ENCODE data around the gene GRM5. TPM values are rescaled to one million over a fixed set of nuclear protein-coding genes. Genes with fewer than 3 reads are reported as not detected.
"Not testable (repeated sequence)": the region's sequence is repeated elsewhere in the genome, so short reads cannot be mapped to it uniquely, and the experiment has no call there.

Gene GRM5
- total RNA-seq, 1 experiment from 2014 or later, result 8.3 TPM

DNA sequence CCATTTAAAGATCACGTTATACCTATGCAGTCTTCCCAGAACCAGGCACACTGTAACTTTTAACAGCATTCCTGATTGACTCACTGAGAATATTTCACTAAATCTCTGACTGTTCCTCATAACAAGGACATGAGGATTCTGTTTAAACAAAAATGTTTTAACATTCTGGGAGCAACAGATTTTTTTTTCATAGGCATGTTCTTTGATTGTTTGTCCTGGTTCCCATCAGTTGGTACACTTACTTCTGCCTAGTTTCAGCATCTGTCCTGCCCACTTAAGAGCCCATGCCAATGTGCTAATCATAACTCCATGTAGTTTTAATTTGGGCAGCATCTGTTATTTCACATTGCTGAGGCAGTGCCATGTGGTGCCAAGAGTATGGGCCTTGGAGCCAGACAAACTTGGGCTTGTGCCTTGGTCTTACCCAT, 589.8 kb downstream of the GRM5 start:
- Mint-ChIP-seq H3K27me3 (ENCODE audit: unreplicated experiment) (no peaks in the 10 kb centered on the region), H3K27ac (ENCODE audit: unreplicated experiment) (no peak overlapping the region), H3K4me3 (ENCODE audit: low read depth, unreplicated experiment) (no peak overlapping the region), H3K4me1 (ENCODE audit: low read depth, unreplicated experiment) (peaks cover 8% of the 10 kb centered on the region), H3K36me3 (ENCODE audit: insufficient read depth, unreplicated experiment) (no peaks in the 10 kb centered on the region), H3K9me3 (ENCODE audit: low read depth, unreplicated experiment) (no peaks in the 10 kb centered on the region)
- TF ChIP-seq CTCF (IDR thresholded peaks at IDR 0.05; ENCODE audit: unreplicated experiment), result no peak
- no TSS peak for BruUV-seq (replicated peaks)
- intact Hi-C loops (cut with micrococcal nuclease; ENCODE audit: unreplicated experiment), result no loop called here
- CTCF ChIA-PET, result no interaction called here
- no peak for DNase-seq

- H3K9me3 Mint-ChIP-seq (ENCODE audit: low read depth, unreplicated experiment), result no peaks in the 10 kb centered on the region
- H3K4me1 Mint-ChIP-seq (ENCODE audit: low read depth, unreplicated experiment), result no peaks in the 10 kb centered on the region
- intact Hi-C loops (cut with micrococcal nuclease; ENCODE audit: unreplicated experiment), result no loop called here
- H3K27me3 Mint-ChIP-seq (ENCODE audit: unreplicated experiment), result no peaks in the 10 kb centered on the region
- no peak for DNase-seq
- CTCF ChIA-PET, result no interaction called here
- no peaks in the 10 kb centered on the region for H3K36me3 Mint-ChIP-seq (ENCODE audit: insufficient read depth, unreplicated experiment)
- H3K4me3 Mint-ChIP-seq (ENCODE audit: low read depth, unreplicated experiment), result no peak overlapping the region
- no peak for TF ChIP-seq CTCF (IDR thresholded peaks at IDR 0.05; ENCODE audit: unreplicated experiment)
- BruUV-seq (replicated peaks), result no TSS peak
- H3K27ac Mint-ChIP-seq (ENCODE audit: unreplicated experiment), result no peak overlapping the region
Observed at GRCh38 chr11:88474655-88475054, 591.1 kb downstream of the GRM5 start.

DNA sequence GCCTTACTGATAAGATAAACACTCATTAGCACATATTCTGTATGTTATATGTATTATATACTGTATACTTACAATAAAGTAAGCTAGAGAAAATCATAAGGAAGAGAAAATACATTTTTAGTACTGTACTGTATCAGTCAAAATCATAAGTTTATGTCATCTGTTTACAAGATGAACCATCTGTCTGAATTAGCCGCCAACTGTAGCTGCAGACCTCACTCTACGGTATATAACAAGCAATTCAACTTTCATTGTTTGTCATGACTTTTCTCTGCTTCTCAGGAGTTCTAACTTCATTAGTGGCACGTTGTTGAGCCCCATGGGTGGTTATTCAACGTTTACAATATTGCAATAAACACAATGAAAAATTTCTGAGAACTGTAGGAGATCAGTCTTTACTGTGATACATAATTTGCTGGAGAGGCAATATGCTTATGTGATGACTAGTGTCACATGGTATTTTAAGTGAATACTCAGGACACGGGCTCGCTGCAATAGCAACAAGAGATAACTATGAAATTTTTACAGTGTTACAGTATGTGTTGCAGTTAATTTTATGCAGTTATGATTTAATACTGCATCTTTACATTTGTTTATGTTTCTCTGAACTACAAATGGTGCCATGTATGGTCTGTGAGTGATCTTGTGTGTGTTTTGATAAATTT, 596.1 kb downstream of the GRM5 start:
- Mint-ChIP-seq H3K27ac (ENCODE audit: unreplicated experiment) (no peak overlapping the region), H3K4me3 (ENCODE audit: low read depth, unreplicated experiment) (no peak overlapping the region), H3K36me3 (ENCODE audit: insufficient read depth, unreplicated experiment) (no peaks in the 10 kb centered on the region), H3K4me1 (ENCODE audit: low read depth, unreplicated experiment) (no peaks in the 10 kb centered on the region), H3K9me3 (ENCODE audit: low read depth, unreplicated experiment) (peaks cover 3% of the 10 kb centered on the region), H3K27me3 (ENCODE audit: unreplicated experiment) (no peaks in the 10 kb centered on the region)
- CTCF ChIA-PET, result no interaction called here
- intact Hi-C loops (cut with micrococcal nuclease; ENCODE audit: unreplicated experiment), result no loop called here
- no peak for TF ChIP-seq CTCF (IDR thresholded peaks at IDR 0.05; ENCODE audit: unreplicated experiment)
- BruUV-seq (replicated peaks), result no TSS peak
- no peak for DNase-seq

GRCh38 chr11:88464528-88464927, 601.3 kb downstream of the GRM5 start:
- H3K4me1 Mint-ChIP-seq (ENCODE audit: low read depth, unreplicated experiment), result no peaks in the 10 kb centered on the region

DNA sequence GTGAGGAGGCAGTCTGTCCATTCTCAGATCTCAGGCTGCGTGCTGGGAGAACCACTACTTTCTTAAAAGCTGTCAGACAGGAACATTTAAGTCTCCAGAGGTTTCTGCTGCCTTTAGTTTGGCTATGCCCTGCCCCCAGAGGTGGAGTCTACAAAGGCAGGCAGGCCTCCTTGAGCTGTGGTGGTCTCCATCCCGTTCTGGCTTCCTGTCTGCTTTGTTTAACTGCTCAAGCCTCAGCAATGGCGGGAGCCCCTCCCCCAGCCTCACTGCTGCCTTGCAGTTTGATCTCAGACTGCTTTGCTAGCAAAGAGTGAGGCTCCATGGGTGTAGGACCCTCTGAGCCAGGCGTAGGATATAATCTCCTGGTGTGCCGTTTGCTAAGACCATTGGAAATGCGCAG, 602.5 kb downstream of the GRM5 start:
- H3K9me3 Mint-ChIP-seq (ENCODE audit: low read depth, unreplicated experiment); DNase-seq; H3K4me1 Mint-ChIP-seq (ENCODE audit: low read depth, unreplicated experiment); CTCF ChIA-PET; intact Hi-C loops (cut with micrococcal nuclease; ENCODE audit: unreplicated experiment); H3K4me3 Mint-ChIP-seq (ENCODE audit: low read depth, unreplicated experiment); BruUV-seq (replicated peaks); H3K27me3 Mint-ChIP-seq (ENCODE audit: unreplicated experiment); H3K27ac Mint-ChIP-seq (ENCODE audit: unreplicated experiment); H3K36me3 Mint-ChIP-seq (ENCODE audit: insufficient read depth, unreplicated experiment): not testable (repeated sequence)

More at GRCh38 chr11:88464528-88464927, 601.3 kb downstream of the GRM5 start:
- Mint-ChIP-seq H3K27me3 (ENCODE audit: unreplicated experiment) (no peaks in the 10 kb centered on the region), H3K36me3 (ENCODE audit: insufficient read depth, unreplicated experiment) (no peaks in the 10 kb centered on the region), H3K9me3 (ENCODE audit: low read depth, unreplicated experiment) (peaks cover 7% of the 10 kb centered on the region), H3K27ac (ENCODE audit: unreplicated experiment) (no peak overlapping the region), H3K4me3 (ENCODE audit: low read depth, unreplicated experiment) (no peak overlapping the region)
- DNase-seq, result no peak
- no peak for TF ChIP-seq CTCF (IDR thresholded peaks at IDR 0.05; ENCODE audit: unreplicated experiment)
- intact Hi-C loops (cut with micrococcal nuclease; ENCODE audit: unreplicated experiment), result no loop called here
- CTCF ChIA-PET, result no interaction called here
- no TSS peak for BruUV-seq (replicated peaks)

DNA sequence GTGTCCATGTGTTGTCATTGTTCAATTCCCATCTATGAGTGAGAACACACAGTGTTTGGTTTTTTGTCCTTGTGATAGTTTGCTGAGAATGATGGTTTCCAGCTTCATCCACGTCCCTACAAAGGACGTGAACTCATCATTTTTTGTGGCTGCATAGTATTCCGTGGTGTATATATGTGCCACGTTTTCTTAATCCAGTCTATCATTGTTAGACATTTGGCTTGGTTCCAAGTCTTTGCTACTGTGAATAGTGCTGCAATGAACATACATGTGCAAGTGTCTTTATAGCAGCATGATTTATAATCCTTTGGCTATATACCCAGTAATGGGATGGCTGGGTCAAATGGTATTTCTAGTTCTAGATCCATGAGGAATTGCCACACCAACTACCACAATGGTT, 607.7 kb downstream of the GRM5 start:
- BruUV-seq (replicated peaks); H3K36me3 Mint-ChIP-seq (ENCODE audit: insufficient read depth, unreplicated experiment); H3K27me3 Mint-ChIP-seq (ENCODE audit: unreplicated experiment); DNase-seq; H3K27ac Mint-ChIP-seq (ENCODE audit: unreplicated experiment); intact Hi-C loops (cut with micrococcal nuclease; ENCODE audit: unreplicated experiment); CTCF ChIA-PET; H3K9me3 Mint-ChIP-seq (ENCODE audit: low read depth, unreplicated experiment); H3K4me3 Mint-ChIP-seq (ENCODE audit: low read depth, unreplicated experiment); H3K4me1 Mint-ChIP-seq (ENCODE audit: low read depth, unreplicated experiment): not testable (repeated sequence)

All from Calu3 (cell line).